Left cardiac atrium (tissue), 2 donors: ENCODE measurements around the gene DCN. TPM values are rescaled to one million over a fixed set of nuclear protein-coding genes. Genes with fewer than 3 reads are reported as not detected.

ENCODE experiments used
- total RNA-seq, 2 donors: library from RNA; stranded (reverse); fragmentation: NEBNext Ultra II Directional; extraction: Animal tissue kit (Norgen Biotek cat#: 25700); gene quantifications; one replicate each; pipeline ENCODE4 v1.2.1, GENCODE V29; 2021
- donor health status: DM: no; HTN: yes; CAD: no; lungs with severe emphysema.
- donor health status: DM: yes; HTN: yes; CAD: no.

The DCN gene
- total RNA-seq, 2 donors from 2014 or later, result 1,324 to 1,437 TPM

Other genes with a start within 250 kb of the DCN start
- not detected for gene CCER1, start 227.6 kb downstream of the DCN start, total RNA-seq
- not detected for gene EPYC, start 177.8 kb downstream of the DCN start, total RNA-seq
- gene KERA, start 124.8 kb downstream of the DCN start, total RNA-seq, result not detected
- 100 to 1,000 TPM; 130 to 180 TPM for gene LUM, start 71.3 kb downstream of the DCN start, total RNA-seq